C4-2B (cell line): ENCODE data around the gene ADAT3.

Source experiments
- CTCF ChIP-seq: fragments of 450-650 bp; conservative IDR thresholded peaks from 2 replicates; pipeline ENCODE4 v1.5.1; 2017; ENCODE audit warnings: mild to moderate bottlenecking
- ZFX ChIP-seq: fragments of 450-650 bp; IDR thresholded peaks from 2 replicates; pipeline ENCODE4 v1.6.1; 2017

GRCh38 chr19:1911098-1911497, 5.9 kb downstream of the ADAT3 start:
- no peak for TF ChIP-seq CTCF
- TF ChIP-seq ZFX: no peak
